PC-9 (cell line): ENCODE data around the gene ISOC1. TPM values are rescaled to one million over a fixed set of nuclear protein-coding genes. Genes with fewer than 3 reads are reported as not detected.

Experiments used
- BruUV-seq: library from RNA; stranded (reverse); fragments of 400-500 nt; replicated peaks from 2 replicates; lab custom pipeline; 2021; lab: Mats Ljungman, UMichigan
- CTCF ChIA-PET: fragments of 300-600 bp; sonication (Branson Sonifier 250); formaldehyde crosslinking; loops from one replicate; lab custom pipeline; 2022; ENCODE audit warnings: antibody characterized with exemption; lab: Charles Lee
- POLR2A ChIA-PET: fragments of 300-600 bp; sonication (Branson Sonifier 250); formaldehyde crosslinking; loops from one replicate; lab custom pipeline; 2022; ENCODE audit warnings: antibody characterized with exemption; ENCODE audit not compliant: unreplicated experiment; lab: Charles Lee
- DNase-seq, 2 experiments: peaks; one replicate each; pipeline versions ENCODE4 v3.0.0 to v3.0.0-alpha.2; 2015 to 2022; ENCODE audit warnings: mixed read lengths in 1 of 2
- H2AFZ ChIP-seq: fragments of 200-600 bp; sonication (generic); 2 replicates; pipeline ENCODE4 v1.8.1; 2017; ENCODE audit warnings: antibody characterized with exemption
- H3F3A ChIP-seq: fragments of 200-600 bp; sonication (generic); 2 replicates; pipeline ENCODE4 v1.8.1; 2017; ENCODE audit warnings: antibody characterized with exemption, mild to moderate bottlenecking, low read depth; ENCODE audit not compliant: insufficient read depth
- H3K27ac ChIP-seq: fragments of 200-600 bp; sonication (generic); 2 replicates; pipeline ENCODE4 v1.6.1; 2016; ENCODE audit warnings: mixed run types
- H3K27me3 ChIP-seq: fragments of 200-600 bp; sonication (generic); 2 replicates; pipeline ENCODE4 v1.6.1; 2016; ENCODE audit warnings: low read depth, mixed run types; ENCODE audit not compliant: insufficient read depth
- H3K36me3 ChIP-seq: fragments of 200-600 bp; sonication (generic); 2 replicates; pipeline ENCODE4 v1.6.1; 2016; ENCODE audit warnings: low read depth, mixed run types
- H3K4me1 ChIP-seq: fragments of 200-600 bp; sonication (generic); replicated peaks from 2 replicates; pipeline ENCODE4 v1.6.1; 2016; ENCODE audit warnings: mixed run types; ENCODE audit not compliant: insufficient read depth
- H3K4me2 ChIP-seq: fragments of 200-600 bp; sonication (generic); 2 replicates; pipeline ENCODE4 v1.6.1; 2017; ENCODE audit warnings: mixed run types
- H3K4me3 ChIP-seq: fragments of 200-600 bp; sonication (generic); 2 replicates; pipeline ENCODE4 v1.6.1; 2016; ENCODE audit warnings: mixed run types
- H3K79me2 ChIP-seq: fragments of 200-600 bp; sonication (generic); 2 replicates; pipeline ENCODE4 v1.6.1; 2017; ENCODE audit warnings: low read depth, mixed run types
- H3K9me2 ChIP-seq: fragments of 200-600 bp; sonication (generic); 2 replicates; pipeline ENCODE4 v1.8.1; 2017; ENCODE audit warnings: mild to moderate bottlenecking; ENCODE audit not compliant: insufficient read depth
- H3K9me3 ChIP-seq: fragments of 200-600 bp; sonication (generic); 2 replicates; pipeline ENCODE4 v1.8.1; 2016; ENCODE audit warnings: low read depth; ENCODE audit not compliant: insufficient read depth
- H4K20me1 ChIP-seq: fragments of 200-600 bp; sonication (generic); 2 replicates; pipeline ENCODE4 v1.8.1; 2017; ENCODE audit not compliant: insufficient read depth
- EZH2 ChIP-seq: fragments of 200-600 bp; sonication (generic); IDR thresholded peaks from 2 replicates; pipeline ENCODE4 v1.8.0; 2017; ENCODE audit warnings: antibody characterized with exemption, low read depth
- intact Hi-C: fragments of 100-400 bp; cut with micrococcal nuclease; formaldehyde crosslinking; loops from one replicate; pipeline ENCODE4 v1.10.0; 2022; ENCODE audit not compliant: unreplicated experiment
- total RNA-seq: library from RNA; stranded (reverse); gene quantifications from 2 replicates; pipeline ENCODE4 v1.2.3, GENCODE V29; 2021
- TF ChIP-seq, protein P1 (sequence below): fragments of 200-600 bp; sonication (generic); conservative IDR thresholded peaks from 2 replicates; pipeline ENCODE4 v1.6.1; 2017; ENCODE audit warnings: mixed run types, antibody characterized with exemption, mild to moderate bottlenecking, moderate library complexity

The ISOC1 gene
- total RNA-seq, 1 experiment from 2014 or later = 7.5 TPM

- ChIA-PET CTCF (no interaction called here), POLR2A (no interaction called here)
- intact Hi-C loops = no loop called here
These were observed 20.1 kb downstream of the ISOC1 start for GRCh38 chr5:129114539-129115193.

GRCh38 chr5:129115680-129116079 is 21.1 kb downstream of the ISOC1 start:
- H3K4me3 ChIP-seq = no peak overlapping the region
- no peaks in the 10 kb centered on the region for H3K9me2 ChIP-seq
- intact Hi-C loops = no loop called here
- no TSS peak for BruUV-seq
- no peak overlapping the region for H3K27ac ChIP-seq
- H3K79me2 ChIP-seq = no peaks in the 10 kb centered on the region
- no peaks in the 10 kb centered on the region for H3F3A ChIP-seq
- no peak overlapping the region for H3K4me2 ChIP-seq
- no peak for DNase-seq
- POLR2A ChIA-PET = no interaction called here
- no peak overlapping the region for H2AFZ ChIP-seq
- H3K9me3 ChIP-seq = no peaks in the 10 kb centered on the region
- no peak for TF ChIP-seq EZH2
- TF ChIP-seq, protein P1, sequence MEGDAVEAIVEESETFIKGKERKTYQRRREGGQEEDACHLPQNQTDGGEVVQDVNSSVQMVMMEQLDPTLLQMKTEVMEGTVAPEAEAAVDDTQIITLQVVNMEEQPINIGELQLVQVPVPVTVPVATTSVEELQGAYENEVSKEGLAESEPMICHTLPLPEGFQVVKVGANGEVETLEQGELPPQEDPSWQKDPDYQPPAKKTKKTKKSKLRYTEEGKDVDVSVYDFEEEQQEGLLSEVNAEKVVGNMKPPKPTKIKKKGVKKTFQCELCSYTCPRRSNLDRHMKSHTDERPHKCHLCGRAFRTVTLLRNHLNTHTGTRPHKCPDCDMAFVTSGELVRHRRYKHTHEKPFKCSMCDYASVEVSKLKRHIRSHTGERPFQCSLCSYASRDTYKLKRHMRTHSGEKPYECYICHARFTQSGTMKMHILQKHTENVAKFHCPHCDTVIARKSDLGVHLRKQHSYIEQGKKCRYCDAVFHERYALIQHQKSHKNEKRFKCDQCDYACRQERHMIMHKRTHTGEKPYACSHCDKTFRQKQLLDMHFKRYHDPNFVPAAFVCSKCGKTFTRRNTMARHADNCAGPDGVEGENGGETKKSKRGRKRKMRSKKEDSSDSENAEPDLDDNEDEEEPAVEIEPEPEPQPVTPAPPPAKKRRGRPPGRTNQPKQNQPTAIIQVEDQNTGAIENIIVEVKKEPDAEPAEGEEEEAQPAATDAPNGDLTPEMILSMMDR = no peak
- H3K4me1 ChIP-seq = no peaks in the 10 kb centered on the region
- no peaks in the 10 kb centered on the region for H3K27me3 ChIP-seq
- CTCF ChIA-PET = no interaction called here
- H3K36me3 ChIP-seq = no peaks in the 10 kb centered on the region
- H4K20me1 ChIP-seq = no peaks in the 10 kb centered on the region

More at GRCh38 chr5:129114539-129115193, 20.1 kb downstream of the ISOC1 start:
- Histone ChIP-seq H3K9me3 (no peaks in the 10 kb centered on the region), H3K27me3 (no peaks in the 10 kb centered on the region), H3K4me1 (no peaks in the 10 kb centered on the region), H3F3A (no peaks in the 10 kb centered on the region), H4K20me1 (no peaks in the 10 kb centered on the region), H3K9me2 (no peaks in the 10 kb centered on the region), H3K4me3 (no peak overlapping the region), H3K27ac (no peak overlapping the region), H3K4me2 (no peak overlapping the region), H3K79me2 (no peaks in the 10 kb centered on the region), H3K36me3 (no peaks in the 10 kb centered on the region), H2AFZ (no peak overlapping the region)
- BruUV-seq = no TSS peak
- no peak for DNase-seq
- no peak for TF ChIP-seq EZH2

DNA sequence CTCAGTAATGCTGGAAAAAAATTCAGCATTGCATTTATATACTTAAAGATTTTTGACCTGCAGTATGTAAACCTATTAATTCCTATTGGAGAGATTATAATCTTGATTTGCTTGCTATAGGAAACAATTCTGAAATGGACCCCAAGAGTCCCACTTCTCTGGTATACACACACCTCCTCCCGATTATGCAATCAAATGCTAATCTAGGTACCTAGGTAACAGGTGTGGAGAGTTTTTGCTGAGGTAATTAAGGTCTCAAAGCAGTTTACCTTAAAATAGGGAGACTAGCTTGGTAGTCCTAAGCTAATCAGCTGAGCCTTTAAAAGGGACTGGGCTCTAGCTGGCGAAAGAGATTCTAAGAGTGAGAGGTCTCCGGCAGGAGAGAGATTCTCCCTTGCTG is 22.2 kb downstream of the ISOC1 start:
- no peak for TF ChIP-seq EZH2
- TF ChIP-seq, protein P1 = no peak

More for the DNA sequence above, 22.2 kb downstream of the ISOC1 start:
- H4K20me1 ChIP-seq = no peaks in the 10 kb centered on the region
- H3K36me3 ChIP-seq = no peaks in the 10 kb centered on the region
- H3K79me2 ChIP-seq = no peaks in the 10 kb centered on the region
- DNase-seq = no peak
- no peaks in the 10 kb centered on the region for H3K9me2 ChIP-seq
- H3K9me3 ChIP-seq = no peaks in the 10 kb centered on the region
- ChIA-PET CTCF (no interaction called here), POLR2A (no interaction called here)
- H3K27ac ChIP-seq = no peak overlapping the region
- no peak overlapping the region for H2AFZ ChIP-seq
- no peak overlapping the region for H3K4me3 ChIP-seq
- H3K27me3 ChIP-seq = no peaks in the 10 kb centered on the region
- no peaks in the 10 kb centered on the region for H3F3A ChIP-seq
- intact Hi-C loops = no loop called here
- BruUV-seq = no TSS peak
- no peaks in the 10 kb centered on the region for H3K4me1 ChIP-seq
- no peak overlapping the region for H3K4me2 ChIP-seq
